Measurements from ENCODE around the gene ASB1. TPM values are rescaled to one million over a fixed set of nuclear protein-coding genes. Genes with fewer than 3 reads are reported as not detected.
"Not testable (repeated sequence)": the region's sequence is repeated elsewhere in the genome, so short reads cannot be mapped to it uniquely, and the experiment has no call there.

The ASB1 gene
- total and polyA plus RNA-seq, 2 donors = 13.8 to 32.5 TPM

DNA sequence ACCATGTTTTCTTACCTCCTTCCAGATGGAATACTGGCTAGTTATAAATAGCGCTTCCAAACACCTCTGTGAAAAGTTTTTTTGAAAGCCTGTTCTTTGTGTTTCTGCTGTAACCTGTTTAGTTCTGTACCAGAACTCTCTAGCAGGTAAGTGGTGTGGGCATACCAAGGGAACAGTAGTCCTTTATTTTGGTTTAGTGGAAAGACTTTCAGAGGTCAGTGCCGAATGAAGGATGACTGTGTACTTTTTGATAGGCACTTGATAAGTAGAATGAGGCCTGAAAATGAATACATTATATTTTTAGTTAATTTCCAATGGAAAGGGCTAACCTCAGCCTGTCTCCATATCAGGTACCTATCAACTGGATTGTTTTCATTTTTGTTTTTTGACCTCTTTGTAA is 27.6 kb upstream of the ASB1 start:
- H3K27ac ChIP-seq (ENCODE audit: low read depth in 1 of 2, low read length in 1 of 2) = no peak overlapping the region
- no peaks in the 10 kb centered on the region for H3K9me3 ChIP-seq (ENCODE audit: control insufficient read depth in 2 of 2, insufficient read depth in 1 of 2, low read length in 1 of 2)
- H3K4me3 ChIP-seq (ENCODE audit: low read length in 2 of 2) = no peak overlapping the region
- DNase-seq (ENCODE audit: low read depth in 6 of 9, low spot score in 9 of 9) = no peak
- H3K36me3 ChIP-seq (ENCODE audit: control insufficient read depth in 2 of 2, insufficient read depth in 2 of 2, low read length in 1 of 2) = no peaks in the 10 kb centered on the region
- H3K27me3 ChIP-seq (ENCODE audit: control insufficient read depth in 2 of 2, insufficient read depth in 1 of 2, low read length in 1 of 2) = no peaks in the 10 kb centered on the region
- H3K4me1 ChIP-seq (ENCODE audit: control insufficient read depth in 2 of 2, insufficient read depth in 2 of 2, low read length in 2 of 2) = no peaks in the 10 kb centered on the region
- over 99% methylated on average over 2 of the region's 2 CpGs for WGBS

- no peak for DNase-seq (ENCODE audit: low read depth in 6 of 9, low spot score in 9 of 9)
- no peaks in the 10 kb centered on the region for H3K36me3 ChIP-seq (ENCODE audit: control insufficient read depth in 2 of 2, insufficient read depth in 2 of 2, low read length in 1 of 2)
- H3K4me3 ChIP-seq (ENCODE audit: low read length in 2 of 2) = no peak overlapping the region
- H3K9me3 ChIP-seq (ENCODE audit: control insufficient read depth in 2 of 2, insufficient read depth in 1 of 2, low read length in 1 of 2) = no peaks in the 10 kb centered on the region
- no peaks in the 10 kb centered on the region for H3K27me3 ChIP-seq (ENCODE audit: control insufficient read depth in 2 of 2, insufficient read depth in 1 of 2, low read length in 1 of 2)
- H3K27ac ChIP-seq (ENCODE audit: low read depth in 1 of 2, low read length in 1 of 2) = no peak overlapping the region
- 97% methylated on average over 8 of the region's 8 CpGs for WGBS
- H3K4me1 ChIP-seq (ENCODE audit: control insufficient read depth in 2 of 2, insufficient read depth in 2 of 2, low read length in 2 of 2) = peaks cover 0 to 4% of the 10 kb centered on the region in 2 donors
Measured at GRCh38 chr2:238401551-238401950, 25.2 kb upstream of the ASB1 start.

DNA sequence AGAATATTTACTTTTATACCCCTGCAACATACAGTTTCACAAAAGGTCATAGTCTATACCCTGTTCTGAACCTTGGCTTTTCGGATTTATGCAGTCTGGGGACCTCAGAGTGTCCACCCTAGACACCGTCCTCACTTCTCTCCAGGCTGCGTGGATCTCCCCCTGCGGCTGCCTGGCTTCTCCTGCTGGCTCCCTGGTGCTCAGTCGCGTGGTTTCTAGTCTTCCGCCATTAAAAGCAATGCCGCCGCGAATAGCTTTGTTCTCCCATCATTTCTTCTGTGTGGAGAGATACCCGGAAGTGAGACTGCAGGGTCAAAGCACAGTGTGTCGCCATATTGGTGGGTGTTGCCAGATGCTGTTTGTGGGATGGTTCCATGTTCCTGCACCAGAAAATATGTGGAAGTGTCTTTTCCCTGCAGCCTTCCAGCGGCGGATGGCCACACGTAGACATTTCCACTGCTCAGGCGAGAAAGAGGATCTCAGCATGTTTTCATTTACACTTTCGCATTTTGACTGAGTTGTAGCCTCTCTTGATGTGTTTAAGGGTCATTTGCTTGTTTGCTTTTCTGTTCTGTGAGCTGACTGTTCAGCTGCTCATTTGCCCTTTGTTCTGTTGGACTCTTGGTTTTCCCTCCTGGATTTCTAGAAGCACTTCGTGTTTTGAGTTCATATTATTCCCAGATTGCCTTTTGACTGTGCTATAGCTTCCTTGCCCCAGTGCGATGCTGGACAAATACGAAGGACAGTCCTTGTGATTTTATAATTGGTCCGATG is 22.9 kb upstream of the ASB1 start:
- no peak for DNase-seq (ENCODE audit: low read depth in 6 of 9, low spot score in 9 of 9)
- Histone ChIP-seq H3K36me3 (ENCODE audit: control insufficient read depth in 2 of 2, insufficient read depth in 2 of 2, low read length in 1 of 2) (no peaks in the 10 kb centered on the region), H3K9me3 (ENCODE audit: control insufficient read depth in 2 of 2, insufficient read depth in 1 of 2, low read length in 1 of 2) (no peaks in the 10 kb centered on the region), H3K27me3 (ENCODE audit: control insufficient read depth in 2 of 2, insufficient read depth in 1 of 2, low read length in 1 of 2) (no peaks in the 10 kb centered on the region), H3K4me3 (ENCODE audit: low read length in 2 of 2) (no peak overlapping the region), H3K27ac (ENCODE audit: low read depth in 1 of 2, low read length in 1 of 2) (no peak overlapping the region), H3K4me1 (ENCODE audit: control insufficient read depth in 2 of 2, insufficient read depth in 2 of 2, low read length in 2 of 2) (peaks cover 0 to 4% of the 10 kb centered on the region in 2 donors)
- 97% methylated on average over 21 of the region's 21 CpGs for WGBS

DNA sequence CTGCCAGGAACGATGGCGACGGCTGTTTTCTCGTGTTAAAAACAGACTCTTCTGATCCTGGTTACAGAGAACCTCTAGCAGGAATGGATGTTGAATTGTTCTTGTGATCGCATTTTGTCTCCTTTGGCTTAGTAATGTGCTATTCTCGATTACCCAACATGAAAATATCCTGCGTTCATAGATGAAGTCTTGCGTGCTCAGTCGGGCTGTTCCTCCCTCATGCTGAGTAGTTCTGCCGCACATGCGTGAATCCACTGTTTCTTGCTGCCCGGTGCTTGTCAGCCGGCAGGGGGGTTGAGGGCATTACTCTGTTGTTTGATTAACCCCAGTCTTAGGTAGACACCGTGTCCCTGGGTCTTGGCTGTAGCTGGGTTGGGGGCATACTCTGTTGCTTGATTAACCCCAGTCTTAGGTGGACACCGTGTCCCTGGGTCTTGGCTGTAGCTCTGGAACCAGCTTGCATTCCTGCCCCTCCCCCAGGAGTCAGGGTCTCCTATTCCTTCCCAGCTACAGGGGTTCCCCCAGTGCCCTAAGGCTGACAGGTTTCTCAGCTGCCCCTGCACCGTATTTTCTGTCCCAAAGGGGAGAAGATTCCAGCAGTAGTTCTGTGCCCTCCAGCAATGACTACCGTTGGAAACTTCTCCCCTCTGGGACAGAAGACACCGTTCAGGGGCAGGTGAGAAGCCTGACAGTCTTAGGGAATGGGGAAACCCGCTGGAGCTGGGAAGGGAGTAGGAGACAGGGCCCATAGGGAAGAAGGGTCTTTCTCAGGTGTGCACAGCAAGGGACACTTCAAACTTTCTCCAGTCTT is 22.1 kb upstream of the ASB1 start:
- peaks cover 0 to 4% of the 10 kb centered on the region in 2 donors for H3K4me1 ChIP-seq (ENCODE audit: control insufficient read depth in 2 of 2, insufficient read depth in 2 of 2, low read length in 2 of 2)
- 97% methylated on average over 19 of the region's 19 CpGs for WGBS
- H3K27ac ChIP-seq (ENCODE audit: low read depth in 1 of 2, low read length in 1 of 2) = no peak overlapping the region
- DNase-seq (ENCODE audit: low read depth in 6 of 9, low spot score in 9 of 9) = no peak
- no peaks in the 10 kb centered on the region for H3K36me3 ChIP-seq (ENCODE audit: control insufficient read depth in 2 of 2, insufficient read depth in 2 of 2, low read length in 1 of 2)
- H3K9me3 ChIP-seq (ENCODE audit: control insufficient read depth in 2 of 2, insufficient read depth in 1 of 2, low read length in 1 of 2) = no peaks in the 10 kb centered on the region
- H3K27me3 ChIP-seq (ENCODE audit: control insufficient read depth in 2 of 2, insufficient read depth in 1 of 2, low read length in 1 of 2) = no peaks in the 10 kb centered on the region
- no peak overlapping the region for H3K4me3 ChIP-seq (ENCODE audit: low read length in 2 of 2)

DNA sequence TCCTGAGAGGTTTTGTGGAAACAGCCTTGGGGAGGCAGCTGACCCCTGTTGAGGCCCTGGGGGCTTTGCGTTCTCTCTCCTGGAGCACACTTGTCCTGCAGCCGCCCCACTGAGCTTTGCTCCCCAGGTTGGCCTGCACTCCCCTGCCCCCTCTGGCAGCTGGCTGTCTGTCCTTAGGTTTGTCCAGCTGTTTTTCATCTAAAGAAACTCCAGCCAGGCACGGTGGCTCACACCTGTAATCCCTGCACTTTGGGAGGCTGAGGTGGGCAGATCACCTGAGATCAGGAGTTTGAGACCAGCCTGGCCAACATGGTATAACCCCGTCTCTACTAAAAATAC is 21.5 kb upstream of the ASB1 start:
- DNase-seq (ENCODE audit: low read depth in 6 of 9, low spot score in 9 of 9); H3K27ac ChIP-seq (ENCODE audit: low read depth in 1 of 2, low read length in 1 of 2): not testable (repeated sequence)
- WGBS = 97% methylated on average over 4 of the region's 4 CpGs

GRCh38 chr2:238406221-238406997 is 20.3 kb upstream of the ASB1 start:
- H3K9me3 ChIP-seq (ENCODE audit: control insufficient read depth in 2 of 2, insufficient read depth in 1 of 2, low read length in 1 of 2) = no peaks in the 10 kb centered on the region
- H3K27me3 ChIP-seq (ENCODE audit: control insufficient read depth in 2 of 2, insufficient read depth in 1 of 2, low read length in 1 of 2) = no peaks in the 10 kb centered on the region
- WGBS = 95% methylated on average over 20 of the region's 20 CpGs
- peaks cover 0 to 4% of the 10 kb centered on the region in 2 donors for H3K4me1 ChIP-seq (ENCODE audit: control insufficient read depth in 2 of 2, insufficient read depth in 2 of 2, low read length in 2 of 2)
- peak overlapping the region in 1 of 2 donors; percentile 26 for H3K27ac ChIP-seq (ENCODE audit: low read depth in 1 of 2, low read length in 1 of 2)
- no peaks in the 10 kb centered on the region for H3K36me3 ChIP-seq (ENCODE audit: control insufficient read depth in 2 of 2, insufficient read depth in 2 of 2, low read length in 1 of 2)
- no peak overlapping the region for H3K4me3 ChIP-seq (ENCODE audit: low read length in 2 of 2)
- no peak for DNase-seq (ENCODE audit: low read depth in 6 of 9, low spot score in 9 of 9)

More for the DNA sequence above, 21.5 kb upstream of the ASB1 start:
- not testable (repeated sequence) for H3K36me3 ChIP-seq (ENCODE audit: control insufficient read depth in 2 of 2, insufficient read depth in 2 of 2, low read length in 1 of 2); H3K4me1 ChIP-seq (ENCODE audit: control insufficient read depth in 2 of 2, insufficient read depth in 2 of 2, low read length in 2 of 2); H3K27me3 ChIP-seq (ENCODE audit: control insufficient read depth in 2 of 2, insufficient read depth in 1 of 2, low read length in 1 of 2); H3K4me3 ChIP-seq (ENCODE audit: low read length in 2 of 2); H3K9me3 ChIP-seq (ENCODE audit: control insufficient read depth in 2 of 2, insufficient read depth in 1 of 2, low read length in 1 of 2)

- H3K4me3 ChIP-seq (ENCODE audit: low read length in 2 of 2) = no peak overlapping the region
- no peak for DNase-seq (ENCODE audit: low read depth in 6 of 9, low spot score in 9 of 9)
Measured at GRCh38 chr2:238406998-238407285, 19.8 kb upstream of the ASB1 start.

DNA sequence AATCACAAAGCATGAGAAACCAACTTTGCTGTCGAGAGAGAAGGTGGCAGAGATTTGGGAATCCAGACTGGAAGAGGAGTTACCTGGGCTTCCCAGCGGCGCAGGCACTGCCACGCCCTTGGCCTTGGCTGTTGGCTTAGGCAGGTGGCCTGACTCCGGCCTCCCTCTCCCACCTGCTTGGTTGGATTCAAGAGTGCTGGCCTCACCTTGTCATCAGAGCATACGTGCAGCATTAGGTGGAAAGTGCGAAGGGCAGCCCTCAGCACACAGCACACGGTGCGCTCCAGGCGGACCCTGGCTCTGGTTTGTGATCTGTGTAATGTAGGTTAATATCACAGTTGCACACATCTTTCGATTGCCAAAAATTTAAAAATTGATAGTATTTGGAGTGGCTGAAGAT is 19.2 kb upstream of the ASB1 start:
- DNase-seq (ENCODE audit: low read depth in 6 of 9, low spot score in 9 of 9) = no peak
- Histone ChIP-seq H3K36me3 (ENCODE audit: control insufficient read depth in 2 of 2, insufficient read depth in 2 of 2, low read length in 1 of 2) (no peaks in the 10 kb centered on the region), H3K4me3 (ENCODE audit: low read length in 2 of 2) (no peak overlapping the region), H3K4me1 (ENCODE audit: control insufficient read depth in 2 of 2, insufficient read depth in 2 of 2, low read length in 2 of 2) (peaks cover 0 to 4% of the 10 kb centered on the region in 2 donors), H3K27me3 (ENCODE audit: control insufficient read depth in 2 of 2, insufficient read depth in 1 of 2, low read length in 1 of 2) (no peaks in the 10 kb centered on the region), H3K9me3 (ENCODE audit: control insufficient read depth in 2 of 2, insufficient read depth in 1 of 2, low read length in 1 of 2) (no peaks in the 10 kb centered on the region), H3K27ac (ENCODE audit: low read depth in 1 of 2, low read length in 1 of 2) (no peak overlapping the region)
- 94% methylated on average over 11 of the region's 11 CpGs for WGBS

More at GRCh38 chr2:238406998-238407285, 19.8 kb upstream of the ASB1 start:
- H3K9me3 ChIP-seq (ENCODE audit: control insufficient read depth in 2 of 2, insufficient read depth in 1 of 2, low read length in 1 of 2) = no peaks in the 10 kb centered on the region
- no peaks in the 10 kb centered on the region for H3K36me3 ChIP-seq (ENCODE audit: control insufficient read depth in 2 of 2, insufficient read depth in 2 of 2, low read length in 1 of 2)
- no peaks in the 10 kb centered on the region for H3K27me3 ChIP-seq (ENCODE audit: control insufficient read depth in 2 of 2, insufficient read depth in 1 of 2, low read length in 1 of 2)
- H3K4me1 ChIP-seq (ENCODE audit: control insufficient read depth in 2 of 2, insufficient read depth in 2 of 2, low read length in 2 of 2) = peaks cover 0 to 4% of the 10 kb centered on the region in 2 donors
- no peak overlapping the region for H3K27ac ChIP-seq (ENCODE audit: low read depth in 1 of 2, low read length in 1 of 2)
- WGBS = 77% methylated on average over 8 of the region's 8 CpGs
